BE2C (cell line): ENCODE data around the gene BUB1.
"Not testable (repeated sequence)": the region's sequence is repeated elsewhere in the genome, so short reads cannot be mapped to it uniquely, and the experiment has no call there.

Experiments used
- DNase-seq: peaks from one replicate; pipeline ENCODE4 v3.0.0-alpha.2; 2020
- H3K27me3 ChIP-seq: fragments of 250-450 bp; sonication (Bioruptor Pico); 2 replicates; pipeline ENCODE4 v1.5.1; 2020; ENCODE audit warnings: mild to moderate bottlenecking
- H3K36me3 ChIP-seq: fragments of 250-450 bp; sonication (Bioruptor Pico); 2 replicates; pipeline ENCODE4 v1.5.1; 2020; ENCODE audit warnings: mild to moderate bottlenecking
- H3K4me1 ChIP-seq: fragments of 250-450 bp; sonication (Bioruptor Pico); 2 replicates; pipeline ENCODE4 v1.5.1; 2020
- H3K4me3 ChIP-seq: 2 replicates; pipeline ENCODE4 v1.5.1; 2011; ENCODE audit warnings: low read depth, low read length
- H3K9me3 ChIP-seq: fragments of 250-450 bp; sonication (Bioruptor Pico); 2 replicates; pipeline ENCODE4 v1.5.1; 2020
- CTCF ChIP-seq: IDR thresholded peaks from 2 replicates; pipeline ENCODE4 v1.5.1; 2012; ENCODE audit warnings: mild to moderate bottlenecking, low read depth, low read length

Gene BUB1

GRCh38 chr2:110638952-110639695 lies 38.7 kb downstream of the BUB1 start:
- Histone ChIP-seq H3K36me3 (no peaks in the 10 kb centered on the region; the same call in 1 of the 2 replicates), H3K4me3 (no peak overlapping the region), H3K27me3 (no peaks in the 10 kb centered on the region), H3K9me3 (no peaks in the 10 kb centered on the region), H3K4me1 (no peaks in the 10 kb centered on the region)
- no peak for TF ChIP-seq CTCF
- no peak for DNase-seq

GRCh38 chr2:110638004-110638403 lies 39.9 kb downstream of the BUB1 start:
- no peaks in the 10 kb centered on the region for H3K9me3 ChIP-seq
- no peak for TF ChIP-seq CTCF
- H3K27me3 ChIP-seq = no peaks in the 10 kb centered on the region
- no peak for DNase-seq
- H3K4me3 ChIP-seq = no peak overlapping the region
- H3K36me3 ChIP-seq = no peaks in the 10 kb centered on the region; the same call in 1 of the 2 replicates
- H3K4me1 ChIP-seq = no peaks in the 10 kb centered on the region

GRCh38 chr2:110637093-110637492 lies 40.8 kb downstream of the BUB1 start:
- no peak for DNase-seq
- no peak for TF ChIP-seq CTCF
- Histone ChIP-seq H3K27me3 (no peaks in the 10 kb centered on the region), H3K4me3 (no peak overlapping the region), H3K36me3 (no peaks in the 10 kb centered on the region; the same call in 1 of the 2 replicates), H3K9me3 (no peaks in the 10 kb centered on the region), H3K4me1 (no peaks in the 10 kb centered on the region)

- H3K4me3 ChIP-seq, H3K36me3 ChIP-seq, H3K27me3 ChIP-seq, H3K9me3 ChIP-seq, DNase-seq, H3K4me1 ChIP-seq: not testable (repeated sequence)
Observed at GRCh38 chr2:110635949-110636628, 41.8 kb downstream of the BUB1 start.

GRCh38 chr2:110627348-110627747 lies 50.5 kb downstream of the BUB1 start:
- not testable (repeated sequence) for H3K4me3 ChIP-seq, DNase-seq, H3K9me3 ChIP-seq, H3K4me1 ChIP-seq, H3K36me3 ChIP-seq, H3K27me3 ChIP-seq

GRCh38 chr2:110619326-110619939 lies 58.4 kb downstream of the BUB1 start:
- H3K4me1 ChIP-seq, H3K36me3 ChIP-seq, H3K4me3 ChIP-seq, DNase-seq, H3K9me3 ChIP-seq, H3K27me3 ChIP-seq: not testable (repeated sequence)

GRCh38 chr2:110613927-110614326 lies 63.9 kb downstream of the BUB1 start:
- not testable (repeated sequence) for H3K27me3 ChIP-seq, H3K36me3 ChIP-seq, H3K4me3 ChIP-seq, H3K4me1 ChIP-seq, H3K9me3 ChIP-seq, DNase-seq

- H3K36me3 ChIP-seq, H3K27me3 ChIP-seq, H3K9me3 ChIP-seq, H3K4me1 ChIP-seq, DNase-seq, H3K4me3 ChIP-seq: not testable (repeated sequence)
Observed at GRCh38 chr2:110610613-110611250, 67.1 kb downstream of the BUB1 start.

GRCh38 chr2:110609843-110610612 lies 67.8 kb downstream of the BUB1 start:
- H3K36me3 ChIP-seq, H3K4me3 ChIP-seq, H3K9me3 ChIP-seq, H3K4me1 ChIP-seq, DNase-seq, H3K27me3 ChIP-seq: not testable (repeated sequence)

- not testable (repeated sequence) for DNase-seq, H3K36me3 ChIP-seq, H3K9me3 ChIP-seq, H3K4me3 ChIP-seq, H3K27me3 ChIP-seq, H3K4me1 ChIP-seq
Observed at GRCh38 chr2:110608788-110609502, 68.9 kb downstream of the BUB1 start.

GRCh38 chr2:110605057-110605456 lies 72.8 kb downstream of the BUB1 start:
- H3K4me3 ChIP-seq, H3K27me3 ChIP-seq, H3K4me1 ChIP-seq, DNase-seq, H3K36me3 ChIP-seq, H3K9me3 ChIP-seq: not testable (repeated sequence)
